ENCODE data around the gene DDX19B. TPM values are rescaled to one million over a fixed set of nuclear protein-coding genes. Genes with fewer than 3 reads are reported as not detected.
"Not testable (repeated sequence)": the region's sequence is repeated elsewhere in the genome, so short reads cannot be mapped to it uniquely, and the experiment has no call there.

DDX19B gene
- total RNA-seq, 1 donor from 2014 or later = 24.0 TPM

- DNase-seq = peak; percentile 100
These were observed 9.5 kb upstream of the DDX19B start, which contains the start of gene AARS1 for GRCh38 chr16:70289229-70290094. AARS1 (minus strand) TSS chr16:70289506; CDS start chr16:70282763, 6,743 bp downstream.

- no peak for DNase-seq
These were observed 8.0 kb upstream of the DDX19B start for GRCh38 chr16:70290949-70291519.

GRCh38 chr16:70292148-70292547 lies 6.8 kb upstream of the DDX19B start:
- not testable (repeated sequence) for DNase-seq

GRCh38 chr16:70294385-70295025 lies 4.5 kb upstream of the DDX19B start:
- DNase-seq = no peak

- no peak for DNase-seq
These were observed 3.4 kb upstream of the DDX19B start for GRCh38 chr16:70295634-70296033.

- no peak for DNase-seq
These were observed 2.1 kb downstream of the DDX19B start for GRCh38 chr16:70301121-70301520.

- no peak for DNase-seq
These were observed 3.8 kb downstream of the DDX19B start for GRCh38 chr16:70302745-70303144.

GRCh38 chr16:70304892-70305448 lies 6.0 kb downstream of the DDX19B start:
- DNase-seq = no peak

- no peak for DNase-seq
These were observed 7.9 kb downstream of the DDX19B start for GRCh38 chr16:70306880-70307279.

- not testable (repeated sequence) for DNase-seq
These were observed 8.7 kb downstream of the DDX19B start for GRCh38 chr16:70307726-70308125.

GRCh38 chr16:70320121-70320520 lies 21.1 kb downstream of the DDX19B start:
- DNase-seq = no peak

- peak; percentile 55 for DNase-seq
These were observed 26.2 kb downstream of the DDX19B start for GRCh38 chr16:70324998-70325747.

GRCh38 chr16:70331091-70331490 lies 32.1 kb downstream of the DDX19B start:
- no peak for DNase-seq

GRCh38 chr16:70331588-70332358 lies 32.8 kb downstream of the DDX19B start:
- DNase-seq = peak; percentile 38

GRCh38 chr16:70332728-70333127 lies 33.7 kb downstream of the DDX19B start:
- DNase-seq = peak; percentile 63

- DNase-seq = no peak
These were observed 38.8 kb downstream of the DDX19B start for GRCh38 chr16:70337814-70338213.

- DNase-seq = no peak
These were observed 42.6 kb downstream of the DDX19B start for GRCh38 chr16:70341600-70341999.

- no peak for DNase-seq
These were observed 43.0 kb downstream of the DDX19B start for GRCh38 chr16:70342016-70342415.

- DNase-seq = no peak
These were observed 46.9 kb downstream of the DDX19B start for GRCh38 chr16:70345840-70346239.

GRCh38 chr16:70348991-70349390 lies 50.0 kb downstream of the DDX19B start:
- peak; percentile 48 for DNase-seq

GRCh38 chr16:70349783-70350182 lies 50.8 kb downstream of the DDX19B start:
- no peak for DNase-seq

GRCh38 chr16:70359552-70359951 lies 60.6 kb downstream of the DDX19B start:
- no peak for DNase-seq

Measured in dermis blood vessel endothelial cell (primary cell).